Endothelial cell (in vitro differentiated cells): ENCODE measurements around the gene S100G. TPM values are rescaled to one million over a fixed set of nuclear protein-coding genes. Genes with fewer than 3 reads are reported as not detected.

ENCODE experiments used
- DNase-seq: peaks from one replicate; pipeline ENCODE4 v3.0.0; 2021; ENCODE audit warnings: low spot score
- H3K27ac Mint-ChIP-seq: one replicate; pipeline ENCODE4 v1.8.0; 2021; ENCODE audit warnings: mixed read lengths, inconsistent platforms; ENCODE audit not compliant: unreplicated experiment
- H3K27me3 Mint-ChIP-seq: one replicate; pipeline ENCODE4 v1.8.0; 2021; ENCODE audit warnings: mild to moderate bottlenecking, moderate library complexity, mixed read lengths, inconsistent platforms; ENCODE audit not compliant: unreplicated experiment
- H3K36me3 Mint-ChIP-seq: one replicate; pipeline ENCODE4 v1.8.0; 2021; ENCODE audit warnings: mild to moderate bottlenecking, low read depth, mixed read lengths, inconsistent platforms; ENCODE audit not compliant: unreplicated experiment
- H3K4me1 Mint-ChIP-seq: one replicate; pipeline ENCODE4 v1.8.0; 2021; ENCODE audit warnings: mild to moderate bottlenecking, mixed read lengths, inconsistent platforms; ENCODE audit not compliant: unreplicated experiment
- H3K4me3 Mint-ChIP-seq: one replicate; pipeline ENCODE4 v1.8.0; 2021; ENCODE audit warnings: mild to moderate bottlenecking, mixed read lengths, inconsistent platforms; ENCODE audit not compliant: unreplicated experiment
- H3K9me3 Mint-ChIP-seq: one replicate; pipeline ENCODE4 v1.8.0; 2021; ENCODE audit warnings: mixed read lengths, inconsistent platforms; ENCODE audit not compliant: unreplicated experiment
- total RNA-seq: library from RNA; stranded (reverse); fragmentation: NEBNext Ultra II Directional; extraction: Animal tissue kit (Norgen Biotek cat#: 25700); gene quantifications from one replicate; pipeline ENCODE4 v1.2.1, GENCODE V29; 2021; ENCODE audit not compliant: unreplicated experiment
- TF ChIP-seq, protein P1 (sequence below): fragments of 200-600 bp; sonication (generic); IDR thresholded peaks from one replicate; pipeline ENCODE4 v1.5.0; 2021; ENCODE audit warnings: antibody characterized with exemption; ENCODE audit not compliant: unreplicated experiment

S100G gene
- total RNA-seq, 1 donor from 2014 or later: not detected

DNA sequence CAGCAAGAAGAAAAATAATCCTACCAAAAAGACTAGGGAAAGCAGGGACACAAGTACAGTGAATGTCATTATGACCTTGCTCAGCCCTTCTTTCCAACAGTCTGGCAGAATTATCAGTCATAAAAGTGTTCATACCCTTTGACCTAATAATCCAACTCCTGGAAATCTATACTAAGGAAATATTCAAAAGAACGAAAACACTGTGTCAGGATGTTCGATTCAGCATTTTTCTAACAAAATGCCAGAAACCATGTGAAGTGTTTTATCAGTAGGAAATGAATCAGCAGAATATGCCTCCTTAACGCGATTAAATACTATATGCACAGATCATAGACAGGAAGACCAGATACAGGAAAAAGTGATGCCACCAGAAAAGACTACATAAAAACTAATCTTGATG lies 16.2 kb upstream of the S100G start:
- Mint-ChIP-seq H3K4me1 (no peaks in the 10 kb centered on the region), H3K4me3 (no peak overlapping the region), H3K27ac (no peak overlapping the region), H3K36me3 (peaks cover 10% of the 10 kb centered on the region), H3K27me3 (peaks cover 3% of the 10 kb centered on the region), H3K9me3 (no peaks in the 10 kb centered on the region)
- TF ChIP-seq, protein P1, sequence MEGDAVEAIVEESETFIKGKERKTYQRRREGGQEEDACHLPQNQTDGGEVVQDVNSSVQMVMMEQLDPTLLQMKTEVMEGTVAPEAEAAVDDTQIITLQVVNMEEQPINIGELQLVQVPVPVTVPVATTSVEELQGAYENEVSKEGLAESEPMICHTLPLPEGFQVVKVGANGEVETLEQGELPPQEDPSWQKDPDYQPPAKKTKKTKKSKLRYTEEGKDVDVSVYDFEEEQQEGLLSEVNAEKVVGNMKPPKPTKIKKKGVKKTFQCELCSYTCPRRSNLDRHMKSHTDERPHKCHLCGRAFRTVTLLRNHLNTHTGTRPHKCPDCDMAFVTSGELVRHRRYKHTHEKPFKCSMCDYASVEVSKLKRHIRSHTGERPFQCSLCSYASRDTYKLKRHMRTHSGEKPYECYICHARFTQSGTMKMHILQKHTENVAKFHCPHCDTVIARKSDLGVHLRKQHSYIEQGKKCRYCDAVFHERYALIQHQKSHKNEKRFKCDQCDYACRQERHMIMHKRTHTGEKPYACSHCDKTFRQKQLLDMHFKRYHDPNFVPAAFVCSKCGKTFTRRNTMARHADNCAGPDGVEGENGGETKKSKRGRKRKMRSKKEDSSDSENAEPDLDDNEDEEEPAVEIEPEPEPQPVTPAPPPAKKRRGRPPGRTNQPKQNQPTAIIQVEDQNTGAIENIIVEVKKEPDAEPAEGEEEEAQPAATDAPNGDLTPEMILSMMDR: no peak
- no peak for DNase-seq

DNA sequence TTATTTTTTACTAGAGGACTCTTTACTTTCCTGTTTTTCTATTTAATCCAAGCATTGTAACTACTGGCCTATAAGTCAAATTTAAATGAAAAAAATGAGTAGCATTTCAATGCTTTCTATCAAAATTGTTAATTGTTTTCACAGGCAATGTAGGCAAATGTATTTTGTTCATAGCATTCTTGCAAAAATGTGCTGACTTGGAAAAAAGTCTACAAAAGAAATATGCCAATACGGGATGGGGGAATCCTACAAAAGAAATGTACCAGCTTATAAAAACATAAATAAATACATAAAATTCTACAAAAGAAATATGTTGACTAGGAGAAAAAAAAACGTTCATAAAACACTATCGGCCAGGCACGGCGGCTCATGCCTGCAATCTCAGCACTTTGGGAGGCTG lies 14.9 kb upstream of the S100G start:
- peaks cover 13% of the 10 kb centered on the region for H3K36me3 Mint-ChIP-seq
- no peak overlapping the region for H3K27ac Mint-ChIP-seq
- H3K27me3 Mint-ChIP-seq: peaks cover 3% of the 10 kb centered on the region
- no peak overlapping the region for H3K4me3 Mint-ChIP-seq
- H3K4me1 Mint-ChIP-seq: no peaks in the 10 kb centered on the region
- TF ChIP-seq, protein P1: no peak
- no peaks in the 10 kb centered on the region for H3K9me3 Mint-ChIP-seq
- DNase-seq: no peak

DNA sequence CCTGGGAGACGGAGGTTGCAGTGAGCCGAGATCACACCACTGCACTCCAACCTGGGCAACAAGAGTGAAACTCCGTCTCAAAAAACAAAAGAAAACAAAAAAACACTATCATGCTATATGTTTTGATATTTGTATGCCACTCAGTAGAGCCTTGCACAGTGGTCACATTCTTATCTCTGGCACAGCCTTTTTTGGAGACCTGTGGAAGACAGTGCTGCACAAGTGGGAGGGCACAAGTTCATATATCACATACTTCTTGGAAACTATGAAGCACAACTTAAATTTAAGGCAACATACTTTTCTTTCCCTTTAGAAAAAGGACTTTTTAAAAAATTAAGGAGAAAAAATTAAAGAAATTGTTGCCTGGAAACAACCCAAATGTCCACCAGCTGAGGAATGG lies 14.4 kb upstream of the S100G start:
- H3K4me1 Mint-ChIP-seq: no peaks in the 10 kb centered on the region

DNA sequence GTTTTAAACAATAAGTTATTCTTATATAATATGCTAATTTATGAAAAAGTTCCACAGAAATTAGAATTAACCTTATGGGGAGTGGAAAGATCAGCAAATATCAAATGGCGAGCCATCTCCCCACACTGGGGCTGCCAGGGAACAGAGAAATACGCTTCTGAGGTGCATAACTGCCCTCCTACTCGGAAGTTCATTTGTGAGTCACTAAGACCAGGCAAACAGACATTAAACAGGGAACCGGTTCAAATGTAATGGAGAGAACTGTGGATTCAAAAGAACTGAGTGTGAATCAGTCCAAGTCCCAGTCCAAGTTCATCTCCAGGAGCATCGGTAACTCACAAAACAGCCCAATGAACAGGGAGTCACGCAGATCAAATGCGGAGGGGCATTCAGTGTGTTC lies 11.4 kb upstream of the S100G start:
- H3K4me1 Mint-ChIP-seq: no peaks in the 10 kb centered on the region
- TF ChIP-seq, protein P1: no peak
- no peak overlapping the region for H3K4me3 Mint-ChIP-seq
- no peaks in the 10 kb centered on the region for H3K9me3 Mint-ChIP-seq
- no peak overlapping the region for H3K27ac Mint-ChIP-seq
- no peak for DNase-seq
- peaks cover 12% of the 10 kb centered on the region for H3K36me3 Mint-ChIP-seq
- peaks cover 3% of the 10 kb centered on the region for H3K27me3 Mint-ChIP-seq

More for the DNA sequence above, 14.4 kb upstream of the S100G start:
- TF ChIP-seq, protein P1: no peak
- Mint-ChIP-seq H3K9me3 (no peaks in the 10 kb centered on the region), H3K27ac (no peak overlapping the region), H3K4me3 (no peak overlapping the region), H3K27me3 (peaks cover 3% of the 10 kb centered on the region), H3K36me3 (peaks cover 15% of the 10 kb centered on the region)
- no peak for DNase-seq

DNA sequence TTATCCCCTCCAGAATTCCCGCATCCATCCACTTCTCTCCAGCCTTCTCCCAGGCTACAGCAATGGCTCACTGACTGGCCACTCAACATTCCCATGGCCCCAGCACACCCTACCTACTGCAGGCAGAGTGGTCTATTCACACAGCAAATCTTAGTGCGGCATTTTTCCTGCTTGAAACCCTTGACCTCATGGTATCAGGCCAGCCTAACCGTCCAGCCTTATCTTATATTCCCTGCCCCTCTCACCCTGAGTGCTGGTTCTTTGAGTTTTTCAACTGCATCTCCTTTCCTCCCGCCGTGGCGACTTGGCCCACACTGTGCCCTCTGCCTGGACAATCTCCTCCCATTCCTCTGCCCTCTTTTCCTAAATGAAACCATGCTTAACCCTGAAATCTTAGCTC lies 10.0 kb upstream of the S100G start:
- Mint-ChIP-seq H3K27ac (no peak overlapping the region), H3K4me3 (no peak overlapping the region), H3K9me3 (no peaks in the 10 kb centered on the region), H3K36me3 (peaks cover 12% of the 10 kb centered on the region), H3K4me1 (peaks cover 2% of the 10 kb centered on the region), H3K27me3 (peaks cover 3% of the 10 kb centered on the region)
- TF ChIP-seq, protein P1: no peak
- DNase-seq: no peak
